Measurements from ENCODE around the gene PLS1. TPM values are rescaled to one million over a fixed set of nuclear protein-coding genes. Genes with fewer than 3 reads are reported as not detected.
"Not testable (repeated sequence)": the region's sequence is repeated elsewhere in the genome, so short reads cannot be mapped to it uniquely, and the experiment has no call there.

PLS1 gene
- total and polyA plus RNA-seq, 9 donors: 0.27 to 5.0 (median 0.57) TPM

DNA sequence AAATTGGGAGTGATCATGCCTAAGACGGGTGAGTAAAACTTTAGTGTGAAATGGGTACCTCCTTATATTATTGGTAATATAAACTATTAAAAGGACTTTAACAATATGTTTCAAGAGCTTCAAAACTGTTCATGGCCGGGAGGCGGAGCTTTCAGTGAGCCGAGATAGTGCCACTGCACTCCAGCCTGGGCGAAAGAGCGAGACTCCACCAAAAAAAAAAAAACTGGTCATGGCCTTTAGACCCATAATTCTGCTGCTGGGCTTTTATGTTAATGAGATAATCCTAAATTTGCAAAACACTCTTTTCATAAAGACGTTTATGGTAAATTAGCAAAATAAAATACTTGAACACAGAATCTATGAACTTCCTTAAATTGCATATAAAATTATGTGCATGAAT, 150.5 kb downstream of the PLS1 start:
- Histone ChIP-seq H3K9me3 (replicated peaks; ENCODE audit: control insufficient read depth, low read depth, low read length) (no peaks in the 10 kb centered on the region), H3K27me3 (ENCODE audit: control insufficient read depth, insufficient read depth, low read length) (no peaks in the 10 kb centered on the region), H3K4me1 (ENCODE audit: control insufficient read depth, insufficient read depth, low read length) (no peaks in the 10 kb centered on the region), H3K27ac (ENCODE audit: low read length) (no peak overlapping the region), H3K4me3 (ENCODE audit: low read length) (no peak overlapping the region), H3K36me3 (ENCODE audit: control insufficient read depth, insufficient read depth, low read length) (no peaks in the 10 kb centered on the region)
- WGBS (ENCODE audit: insufficient coverage): 100% methylated on average over 3 of the region's 7 CpGs
- DNase-seq: no peak

DNA sequence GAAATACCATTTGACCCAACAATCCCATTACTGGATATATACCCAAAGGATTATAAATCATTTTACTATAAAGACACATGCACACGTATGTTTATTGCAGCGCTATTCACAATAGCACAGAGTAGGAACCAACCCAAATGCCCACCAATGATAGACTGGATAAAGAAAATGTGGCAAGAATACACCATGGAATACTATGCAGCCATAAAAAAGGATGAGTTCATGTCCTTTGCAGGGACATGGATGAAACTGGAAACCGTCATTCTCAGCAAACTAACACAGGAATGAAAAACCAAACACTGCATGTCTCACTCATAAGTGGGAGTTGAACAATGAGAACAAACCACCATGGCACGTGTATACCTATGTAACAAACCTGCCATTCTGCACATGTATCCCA, 154.3 kb downstream of the PLS1 start:
- H3K9me3 ChIP-seq (replicated peaks; ENCODE audit: control insufficient read depth, low read depth, low read length); H3K27ac ChIP-seq (ENCODE audit: low read length); H3K27me3 ChIP-seq (ENCODE audit: control insufficient read depth, insufficient read depth, low read length); DNase-seq; H3K4me1 ChIP-seq (ENCODE audit: control insufficient read depth, insufficient read depth, low read length); H3K4me3 ChIP-seq (ENCODE audit: low read length); H3K36me3 ChIP-seq (ENCODE audit: control insufficient read depth, insufficient read depth, low read length): not testable (repeated sequence)
- no CpG with 5 or more reads among the region's 4 CpGs for WGBS (ENCODE audit: insufficient coverage)

DNA sequence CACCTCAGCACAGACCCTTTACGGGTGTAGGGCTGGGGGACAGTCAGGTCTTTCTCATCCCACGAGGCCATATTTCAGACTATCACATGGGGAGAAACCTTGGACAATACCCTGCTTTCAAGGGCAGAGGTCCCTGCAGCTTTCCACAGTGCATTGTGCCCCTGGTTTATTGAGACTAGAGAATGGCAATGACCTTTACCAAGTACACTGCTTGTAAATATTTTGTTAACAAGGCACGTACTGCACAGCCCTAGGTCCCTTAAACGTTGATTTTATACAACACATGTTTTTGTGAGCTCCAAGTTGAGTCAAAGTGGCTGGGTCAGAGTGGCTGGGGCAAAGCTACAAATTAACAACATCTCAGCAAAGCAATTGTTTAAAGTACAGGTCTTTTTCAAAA, 156.4 kb downstream of the PLS1 start:
- not testable (repeated sequence) for H3K9me3 ChIP-seq (replicated peaks; ENCODE audit: control insufficient read depth, low read depth, low read length); H3K27me3 ChIP-seq (ENCODE audit: control insufficient read depth, insufficient read depth, low read length); H3K4me3 ChIP-seq (ENCODE audit: low read length); H3K4me1 ChIP-seq (ENCODE audit: control insufficient read depth, insufficient read depth, low read length); DNase-seq; H3K36me3 ChIP-seq (ENCODE audit: control insufficient read depth, insufficient read depth, low read length); H3K27ac ChIP-seq (ENCODE audit: low read length)
- WGBS (ENCODE audit: insufficient coverage): no CpG with 5 or more reads among the region's 4 CpGs

DNA sequence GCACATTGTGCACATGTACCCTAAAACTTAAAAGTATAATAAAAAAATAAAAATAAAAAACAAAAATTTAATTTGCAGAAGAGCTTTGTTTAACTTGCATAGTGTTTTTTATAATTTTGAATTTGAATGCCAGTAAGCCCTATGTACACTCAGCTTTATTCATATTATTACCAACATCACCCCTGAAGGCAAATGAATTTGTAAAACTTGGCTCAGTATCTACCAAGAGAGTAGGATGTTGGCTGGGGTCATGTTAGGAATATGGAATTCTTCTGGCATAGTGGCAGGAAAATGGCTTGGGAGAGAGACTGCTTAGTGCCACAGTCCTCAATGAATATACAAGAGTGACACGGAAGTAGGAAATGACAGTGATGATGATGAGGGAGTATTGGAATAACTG, 158.3 kb downstream of the PLS1 start:
- no peaks in the 10 kb centered on the region for H3K27me3 ChIP-seq (ENCODE audit: control insufficient read depth, insufficient read depth, low read length)
- no peaks in the 10 kb centered on the region for H3K36me3 ChIP-seq (ENCODE audit: control insufficient read depth, insufficient read depth, low read length)
- no peak overlapping the region for H3K27ac ChIP-seq (ENCODE audit: low read length)
- no CpG with 5 or more reads among the region's 1 CpG for WGBS (ENCODE audit: insufficient coverage)
- DNase-seq: no peak
- H3K9me3 ChIP-seq (replicated peaks; ENCODE audit: control insufficient read depth, low read depth, low read length): no peaks in the 10 kb centered on the region
- H3K4me3 ChIP-seq (ENCODE audit: low read length): no peak overlapping the region
- no peaks in the 10 kb centered on the region for H3K4me1 ChIP-seq (ENCODE audit: control insufficient read depth, insufficient read depth, low read length)

Other genes with a start within 250 kb of the PLS1 start
- 27.4 TPM for gene XRN1, start 148.4 kb upstream of the PLS1 start, total RNA-seq
- 10 to 100 TPM; 11.3 to 19.9 (median 14.9) TPM for gene XRN1, start 148.4 kb upstream of the PLS1 start, polyA plus RNA-seq (ENCODE audit: insufficient read depth in 1 of 8, insufficient read length in 8 of 8, low replicate concordance in 1 of 8)
- 15.0 TPM for gene ATR, start 17.7 kb upstream of the PLS1 start, total RNA-seq
- gene ATR, start 17.7 kb upstream of the PLS1 start, polyA plus RNA-seq (ENCODE audit: insufficient read depth in 1 of 8, insufficient read length in 8 of 8, low replicate concordance in 1 of 8): 10 to 100 TPM in 7 of 8 donors, 1 to 10 TPM in 1; 9.8 to 16.2 (median 11.2) TPM
- gene TRPC1, start 127.6 kb downstream of the PLS1 start, total RNA-seq: 16.3 TPM
- 1 to 10 TPM; 6.8 to 9.1 (median 7.6) TPM for gene TRPC1, start 127.6 kb downstream of the PLS1 start, polyA plus RNA-seq (ENCODE audit: insufficient read depth in 1 of 8, insufficient read length in 8 of 8, low replicate concordance in 1 of 8)

All from muscle of leg (tissue), 11 donors.